Endothelial cell of umbilical vein (primary cell): ENCODE data around the gene NCS1. TPM values are rescaled to one million over a fixed set of nuclear protein-coding genes. Genes with fewer than 3 reads are reported as not detected.

Experiments
- BruUV-seq: library from RNA; stranded (reverse); fragments of 400-500 nt; replicated peaks from 2 replicates; lab custom pipeline; 2021; lab: Mats Ljungman, UMichigan
- CTCF ChIA-PET: fragments of 300-600, 350-600 bp; sonication (Branson Sonifier 250); formaldehyde crosslinking; loops from one replicate; lab custom pipeline; 2021; ENCODE audit warnings: antibody characterized with exemption, inconsistent platforms; lab: Charles Lee
- POLR2A ChIA-PET: fragments of 300-600, 350-600 bp; sonication (Branson Sonifier 250); formaldehyde crosslinking; loops from one replicate; lab custom pipeline; 2021; ENCODE audit warnings: antibody characterized with exemption, inconsistent platforms; lab: Charles Lee
- DNase-seq: peaks from one replicate; pipeline ENCODE4 v3.0.0-alpha.2; 2011; ENCODE audit warnings: low read depth, low spot score
- FAIRE-seq: peaks from 2 replicates; lab custom pipeline; 2011; peaks lifted over from hg19 to GRCh38; lab: Jason Lieb, UNC
- H2AFZ ChIP-seq: 2 replicates; pipeline ENCODE4 v1.6.0; 2012; ENCODE audit warnings: low read depth, low read length, control low read depth, inconsistent platforms
- H3K27ac ChIP-seq: 2 replicates; pipeline ENCODE4 v1.5.1; 2011; ENCODE audit warnings: low read depth, mild to moderate bottlenecking, control low read depth, low read length, moderate library complexity; ENCODE audit not compliant: insufficient read depth
- H3K27me3 ChIP-seq, 2 experiments: 2 replicates each; pipeline versions ENCODE4 v1.6.0 to v1.6.1; 2011; ENCODE audit warnings: low read length in 2 of 2, mixed read lengths in 1 of 2; ENCODE audit not compliant: control insufficient read depth in 2 of 2, insufficient read depth in 2 of 2
- H3K36me3 ChIP-seq, 2 experiments: 2 replicates in 1 of 2; 3 replicates in 1 of 2; pipeline ENCODE4 v1.5.1; 2011; ENCODE audit warnings: low read length in 2 of 2, mild to moderate bottlenecking in 1 of 2, moderate library complexity in 1 of 2; ENCODE audit not compliant: control insufficient read depth in 2 of 2, insufficient read depth in 2 of 2; ENCODE audit errors: extremely low read depth in 1 of 2
- H3K4me1 ChIP-seq: 3 replicates; pipeline ENCODE4 v1.5.1; 2011; ENCODE audit warnings: mild to moderate bottlenecking, low read length; ENCODE audit not compliant: control insufficient read depth, insufficient read depth; ENCODE audit errors: extremely low read depth
- H3K4me2 ChIP-seq: 2 replicates; pipeline ENCODE4 v1.6.1; 2011; ENCODE audit warnings: low read length, control low read depth, mixed read lengths; ENCODE audit not compliant: insufficient read depth
- H3K4me3 ChIP-seq, 3 experiments: fragments of 200-600 bp in 1 of 3; sonication (generic), shearing (Covaris generic) in 1 of 3; replicated peaks in 1 of 3; 2 replicates each; pipeline ENCODE4 v1.5.1; 2011 to 2016; ENCODE audit warnings: control low read depth in 3 of 3, low read length in 3 of 3, mild to moderate bottlenecking in 2 of 3, inconsistent platforms in 1 of 3, low read depth in 1 of 3, moderate library complexity in 1 of 3; ENCODE audit not compliant: insufficient read depth in 1 of 3
- H3K79me2 ChIP-seq: 2 replicates; pipeline ENCODE4 v1.6.0; 2012; ENCODE audit warnings: low read length, inconsistent platforms; ENCODE audit not compliant: control insufficient read depth, insufficient read depth
- H3K9ac ChIP-seq: replicated peaks from 2 replicates; pipeline ENCODE3; 2011; ENCODE audit warnings: low read length, control low read depth; ENCODE audit not compliant: insufficient read depth; ENCODE audit errors: extremely low read depth
- H3K9me1 ChIP-seq: replicated peaks from 3 replicates; pipeline ENCODE4 v1.6.0; 2011; ENCODE audit warnings: mild to moderate bottlenecking, low read length; ENCODE audit not compliant: control insufficient read depth, insufficient read depth; ENCODE audit errors: extremely low read depth
- H3K9me3 ChIP-seq: replicated peaks from 2 replicates; pipeline ENCODE4 v1.5.1; 2012; ENCODE audit warnings: low read length, inconsistent platforms; ENCODE audit not compliant: control insufficient read depth, insufficient read depth
- H4K20me1 ChIP-seq: replicated peaks from 2 replicates; pipeline ENCODE3; 2011; ENCODE audit warnings: mild to moderate bottlenecking, low read length; ENCODE audit not compliant: control insufficient read depth, insufficient read depth; ENCODE audit errors: extremely low read depth
- EZH2 ChIP-seq: IDR thresholded peaks from 2 replicates; pipeline ENCODE4 v1.6.1; 2012; ENCODE audit warnings: borderline replicate concordance, low read depth, mild to moderate bottlenecking, moderate library complexity, low read length, inconsistent platforms; ENCODE audit not compliant: severe bottlenecking
- FOS ChIP-seq: IDR thresholded peaks from 2 replicates; pipeline ENCODE4 v1.6.1; 2011; ENCODE audit warnings: mild to moderate bottlenecking, low read length, moderate library complexity, borderline replicate concordance; ENCODE audit not compliant: insufficient read depth
- GATA2 ChIP-seq: IDR thresholded peaks from 2 replicates; pipeline ENCODE4 v1.7.0; 2011; ENCODE audit warnings: low read depth, mild to moderate bottlenecking, moderate library complexity, mixed read lengths, low read length; ENCODE audit not compliant: insufficient read length, insufficient read depth
- JUN ChIP-seq: IDR thresholded peaks from 2 replicates; pipeline ENCODE4 v1.6.1; 2011; ENCODE audit warnings: borderline replicate concordance, low read depth; ENCODE audit not compliant: insufficient read length, insufficient read depth
- MAX ChIP-seq: IDR thresholded peaks from 2 replicates; pipeline ENCODE4 v1.6.1; 2011; ENCODE audit not compliant: insufficient read depth, insufficient read length
- MYC ChIP-seq: IDR thresholded peaks from one replicate; pipeline ENCODE4 v1.6.1; 2011; ENCODE audit warnings: mild to moderate bottlenecking, low read depth, low read length
- POLR2A ChIP-seq: IDR thresholded peaks from 2 replicates; pipeline ENCODE4 v1.6.1; 2012; ENCODE audit warnings: low read depth, mild to moderate bottlenecking, control low read depth, low read length
- POLR2AphosphoS5 ChIP-seq: IDR thresholded peaks from 2 replicates; pipeline ENCODE4 v1.6.1; 2012; ENCODE audit warnings: low read depth, mild to moderate bottlenecking, control low read depth, low read length, moderate library complexity; ENCODE audit not compliant: insufficient read depth
- dilution Hi-C: fragments of 300-500 bp; cut with MboI; formaldehyde crosslinking; loops from one replicate; pipeline ENCODE4 v1.15.0; 2019; ENCODE audit warnings: low sequenced_read_pairs; ENCODE audit not compliant: extremely low pct_ligation_motif_present
- intact Hi-C: fragments of 100-400 bp; cut with micrococcal nuclease; formaldehyde crosslinking; loops from one replicate; pipeline ENCODE4 v1.10.0; 2022
- polyA plus RNA-seq, 4 experiments: library from polyadenylated mRNA; depleted of rRNA in 3 of 4; stranded (reverse) in 3 of 4; unstranded in 1 of 4; fragments of >200 nt; gene quantifications; 2 replicates each; pipeline versions ENCODE4 v1.2.1 to v1.2.3, GENCODE V29; 2011 to 2012; ENCODE audit warnings: missing spikeins in 1 of 4
- total RNA-seq: library from RNA; stranded (reverse); gene quantifications from 2 replicates; pipeline ENCODE4 v1.2.3, GENCODE V29; 2021
- TF ChIP-seq, protein P1 (sequence below), 2 donors: IDR thresholded peaks; 1 replicate in 1 of 2; 2 replicates in 1 of 2; pipeline ENCODE4 v1.5.1; 2011; ENCODE audit warnings: low read length in 2 of 2, mild to moderate bottlenecking in 2 of 2, moderate library complexity in 2 of 2, control low read depth in 1 of 2, inconsistent platforms in 1 of 2, low read depth in 1 of 2; ENCODE audit not compliant: insufficient read depth in 1 of 2; ENCODE audit errors: extremely low read depth in 1 of 2

Gene NCS1
- total and polyA plus RNA-seq, 2 donors (not counting 3 experiments of a cell fraction or from before 2014, with no cell fraction given): 53.6 to 77.4 TPM

- H3K27ac ChIP-seq: no peak overlapping the region
- TF ChIP-seq JUN (no peak), POLR2A (no peak), EZH2 (no peak), FOS (no peak), GATA2 (no peak), MAX (no peak), POLR2AphosphoS5 (no peak), MYC (no peak)
- TF ChIP-seq, protein P1, sequence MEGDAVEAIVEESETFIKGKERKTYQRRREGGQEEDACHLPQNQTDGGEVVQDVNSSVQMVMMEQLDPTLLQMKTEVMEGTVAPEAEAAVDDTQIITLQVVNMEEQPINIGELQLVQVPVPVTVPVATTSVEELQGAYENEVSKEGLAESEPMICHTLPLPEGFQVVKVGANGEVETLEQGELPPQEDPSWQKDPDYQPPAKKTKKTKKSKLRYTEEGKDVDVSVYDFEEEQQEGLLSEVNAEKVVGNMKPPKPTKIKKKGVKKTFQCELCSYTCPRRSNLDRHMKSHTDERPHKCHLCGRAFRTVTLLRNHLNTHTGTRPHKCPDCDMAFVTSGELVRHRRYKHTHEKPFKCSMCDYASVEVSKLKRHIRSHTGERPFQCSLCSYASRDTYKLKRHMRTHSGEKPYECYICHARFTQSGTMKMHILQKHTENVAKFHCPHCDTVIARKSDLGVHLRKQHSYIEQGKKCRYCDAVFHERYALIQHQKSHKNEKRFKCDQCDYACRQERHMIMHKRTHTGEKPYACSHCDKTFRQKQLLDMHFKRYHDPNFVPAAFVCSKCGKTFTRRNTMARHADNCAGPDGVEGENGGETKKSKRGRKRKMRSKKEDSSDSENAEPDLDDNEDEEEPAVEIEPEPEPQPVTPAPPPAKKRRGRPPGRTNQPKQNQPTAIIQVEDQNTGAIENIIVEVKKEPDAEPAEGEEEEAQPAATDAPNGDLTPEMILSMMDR (IDR thresholded peaks at IDR 0.05; ENCODE audit: extremely low read depth in 1 of 2, insufficient read depth in 1 of 2, low read depth in 1 of 2, low read length in 2 of 2): no peak
- no peak overlapping the region for H3K4me2 ChIP-seq
- no peaks in the 10 kb centered on the region for H4K20me1 ChIP-seq
- no peak overlapping the region for H2AFZ ChIP-seq
- no peaks in the 10 kb centered on the region for H3K27me3 ChIP-seq
- no peaks in the 10 kb centered on the region for H3K4me1 ChIP-seq
- H3K79me2 ChIP-seq: peaks cover 11% of the 10 kb centered on the region
- ChIA-PET CTCF (no interaction called here), POLR2A (no interaction called here)
- no peaks in the 10 kb centered on the region for H3K9me1 ChIP-seq
- FAIRE-seq (no peak), DNase-seq (no peak)
- H3K9ac ChIP-seq: no peak overlapping the region
- peaks cover 0 to 2% of the 10 kb centered on the region in 2 experiments for H3K36me3 ChIP-seq
- no peak overlapping the region for H3K4me3 ChIP-seq
- dilution Hi-C loops: no loop called here
- H3K9me3 ChIP-seq: no peaks in the 10 kb centered on the region
- no TSS peak for BruUV-seq
- intact Hi-C loops: no loop called here
These were observed 42.7 kb downstream of the NCS1 start for GRCh38 chr9:130214776-130215340.
